T-helper 2 cell treated with Interferon-gamma antibody and Interleukin-4, amounts not matched to agents 100 ng/mL and 5 ng/mL, for 36 hours (primary cell): ENCODE measurements around the gene ADAMTS12. TPM values are rescaled to one million over a fixed set of nuclear protein-coding genes. Genes with fewer than 3 reads are reported as not detected.

Source experiments
- intact Hi-C: fragments of 100-400 bp; cut with micrococcal nuclease; formaldehyde crosslinking; loops from one replicate; pipeline ENCODE4 v1.15.1; 2023
- total RNA-seq: library from RNA; stranded (reverse); gene quantifications from 2 replicates; pipeline ENCODE4 v1.2.3, GENCODE V29; 2022

ADAMTS12 gene
- total RNA-seq, 1 donor from 2014 or later = not detected

DNA sequence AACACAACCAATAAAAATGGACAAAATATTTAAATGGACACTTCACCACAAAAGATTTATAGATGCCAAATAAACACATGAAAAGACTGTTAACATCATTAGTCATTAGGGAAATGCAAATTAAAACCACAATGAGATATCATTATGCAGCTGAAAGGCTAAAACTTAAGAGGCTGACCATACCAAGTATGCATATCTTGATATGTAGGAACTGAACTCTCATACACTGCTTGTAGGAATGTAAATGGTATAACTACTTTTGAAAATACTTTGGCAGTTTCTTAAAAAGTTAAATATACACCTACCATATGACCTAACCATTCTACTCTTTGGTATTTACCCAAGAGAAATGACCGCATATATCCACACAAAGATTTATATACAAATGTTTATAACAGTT, 13.6 kb upstream of the ADAMTS12 start:
- intact Hi-C loops = no loop called here

DNA sequence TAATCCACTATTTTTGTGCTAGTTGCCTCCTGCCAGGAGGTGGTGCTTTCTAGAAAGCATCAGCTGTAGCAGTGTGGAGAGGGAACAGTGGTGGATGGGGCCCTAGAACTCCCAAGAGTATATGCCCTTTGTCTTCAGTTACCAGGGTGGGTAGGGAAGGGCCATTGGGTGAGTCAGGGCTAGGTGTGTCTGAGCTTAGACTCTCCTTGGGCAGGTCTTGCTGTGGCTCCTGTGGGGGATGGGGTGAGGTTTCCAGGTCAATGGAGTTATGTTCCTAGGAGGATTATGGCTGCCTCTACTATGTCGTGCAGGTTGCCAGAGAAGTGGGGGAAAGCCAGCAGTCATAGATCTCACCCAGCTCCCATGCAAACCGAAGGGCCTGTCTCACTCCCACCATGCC, 11.3 kb upstream of the ADAMTS12 start:
- intact Hi-C loops = no loop called here

DNA sequence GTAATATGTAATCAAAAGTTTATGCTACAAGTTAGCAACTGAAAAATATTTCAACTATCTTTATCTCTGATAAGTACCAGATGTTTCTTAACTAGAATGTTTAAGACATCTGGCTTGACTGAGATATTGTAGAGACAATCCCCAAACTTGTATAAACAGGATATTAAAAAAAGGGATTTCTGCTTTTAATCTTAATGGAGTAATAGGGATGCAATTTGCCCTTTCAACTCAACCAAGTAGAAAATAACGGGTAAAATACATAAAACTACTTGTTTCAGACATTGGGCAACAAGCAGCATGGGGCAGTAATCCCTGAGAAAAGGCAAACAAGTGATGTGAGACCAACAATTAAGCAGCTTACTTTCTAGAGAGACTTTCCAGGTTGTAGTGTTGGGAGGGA, 9.4 kb upstream of the ADAMTS12 start:
- intact Hi-C loops = no loop called here

DNA sequence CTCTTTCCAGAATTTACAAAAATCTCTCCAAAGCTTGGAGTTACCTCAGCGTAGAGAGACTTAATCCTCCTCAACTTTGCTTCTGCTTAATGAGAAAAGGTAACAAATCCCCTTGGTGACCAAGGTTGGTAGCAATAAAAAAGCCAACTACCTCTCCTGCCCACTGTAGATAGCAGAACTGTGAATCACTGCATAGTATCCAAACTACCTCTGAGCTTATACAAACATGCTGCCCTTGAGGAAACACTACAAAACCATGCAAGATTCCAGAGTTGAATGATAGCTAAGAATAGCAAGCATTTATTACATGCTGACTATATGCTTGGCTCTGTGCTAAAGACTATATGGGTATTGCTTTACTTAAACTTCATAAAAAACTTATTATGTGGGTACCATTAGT, 2.8 kb upstream of the ADAMTS12 start:
- intact Hi-C loops = no loop called here

DNA sequence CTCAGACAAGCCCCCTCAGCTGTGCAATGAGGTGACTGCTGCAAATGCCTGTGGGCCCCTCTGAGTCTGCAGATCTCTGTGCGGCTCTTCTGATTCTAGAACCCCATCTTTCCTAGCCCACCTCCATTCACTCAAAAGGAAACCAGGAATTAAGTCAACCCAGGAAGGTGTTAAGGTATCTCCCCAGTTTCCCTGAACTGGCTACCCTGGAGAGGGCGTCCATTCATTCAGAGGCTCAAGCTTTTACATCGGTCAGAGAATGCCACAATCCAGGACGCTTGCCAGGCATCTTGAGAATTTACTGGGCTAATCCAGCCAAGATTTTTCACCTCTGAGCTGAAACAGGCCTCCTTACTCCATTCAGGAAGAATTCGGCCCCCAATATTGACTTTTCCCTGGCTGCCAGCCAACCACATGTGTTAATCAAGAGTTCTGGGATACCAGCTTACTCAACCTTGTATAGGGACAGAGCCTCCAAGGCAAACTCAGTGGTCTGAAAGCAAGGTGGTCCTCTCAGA, 889 bp upstream of the ADAMTS12 start:
- intact Hi-C loops = no loop called here

DNA sequence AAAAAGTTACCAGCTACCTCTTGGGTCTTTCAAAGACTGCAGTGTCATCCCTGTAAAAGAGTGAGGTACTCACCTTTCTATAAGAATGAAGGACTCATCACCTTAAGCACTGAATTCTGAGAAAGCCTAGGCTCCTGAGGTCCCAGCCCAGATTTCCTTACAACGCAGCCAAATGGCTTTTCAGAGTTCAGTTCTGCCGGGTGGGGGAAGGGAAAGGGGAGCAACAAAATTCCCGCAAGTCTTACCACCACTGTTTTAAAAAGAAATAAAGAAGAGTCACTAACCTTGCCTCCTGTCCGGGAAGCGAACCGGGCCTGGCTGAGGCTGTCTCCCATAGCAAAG, 373 bp downstream of the ADAMTS12 start:
- intact Hi-C loops = no loop called here

DNA sequence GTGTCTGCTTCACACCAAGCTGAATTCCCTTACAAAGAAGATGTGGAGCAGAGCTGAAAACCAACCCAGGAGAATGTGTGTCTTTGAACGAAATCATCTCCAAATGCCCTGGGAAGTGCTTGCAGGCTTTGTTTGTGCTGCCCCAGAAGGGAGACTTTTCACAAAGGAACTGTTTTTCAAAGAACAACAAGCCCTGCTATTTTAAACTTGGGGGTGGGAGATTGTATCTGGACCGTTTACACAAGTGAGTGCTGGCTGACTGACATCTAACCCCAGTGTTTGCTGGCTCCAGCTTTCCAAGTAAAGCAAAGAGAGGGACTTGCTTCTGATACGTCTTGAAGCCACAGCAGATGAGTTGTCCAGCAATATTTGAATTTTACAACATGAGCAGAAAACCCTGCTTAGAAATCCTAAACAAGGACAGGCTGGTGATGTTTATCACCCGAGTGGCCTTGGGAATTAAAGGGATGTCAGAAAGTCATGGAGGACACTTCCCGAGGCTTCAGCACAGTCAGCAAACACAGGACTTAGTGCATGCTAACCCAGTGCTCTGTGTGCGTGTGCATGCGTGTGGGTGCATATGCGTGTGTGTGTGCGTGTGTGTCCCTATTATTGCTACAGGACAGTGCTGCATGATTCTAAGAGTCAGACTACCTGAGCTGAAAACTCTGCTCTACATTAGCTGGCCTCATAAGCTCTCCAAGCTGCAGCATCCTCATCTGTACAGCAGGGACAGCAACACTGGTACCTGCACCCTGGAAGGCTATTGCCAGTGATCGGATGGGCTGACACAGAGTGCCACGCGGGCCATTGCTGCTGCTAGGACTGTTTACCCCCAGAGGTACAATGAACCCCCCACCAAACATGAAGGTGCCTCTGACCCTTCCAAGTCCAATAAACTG, 1.4 kb downstream of the ADAMTS12 start:
- intact Hi-C loops = no loop called here

DNA sequence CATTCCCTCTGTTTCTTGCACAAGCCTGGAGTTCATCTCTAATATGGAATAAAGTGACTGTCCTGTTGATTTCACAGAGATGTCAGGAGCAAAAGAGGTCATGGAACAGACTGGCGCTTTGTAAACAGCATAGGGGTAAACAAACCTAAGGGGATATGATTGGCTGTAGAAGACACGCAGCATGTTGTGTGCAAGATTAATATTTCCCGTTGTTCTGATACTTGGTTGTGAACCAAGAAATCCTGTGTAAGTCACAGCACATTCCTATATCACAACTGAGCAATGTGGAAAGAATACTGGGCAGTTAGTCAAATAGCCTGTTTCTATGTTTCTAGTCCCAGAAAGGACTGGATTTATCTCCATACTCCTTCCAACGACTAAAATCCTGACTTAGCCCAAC, 3.2 kb downstream of the ADAMTS12 start:
- intact Hi-C loops = no loop called here

DNA sequence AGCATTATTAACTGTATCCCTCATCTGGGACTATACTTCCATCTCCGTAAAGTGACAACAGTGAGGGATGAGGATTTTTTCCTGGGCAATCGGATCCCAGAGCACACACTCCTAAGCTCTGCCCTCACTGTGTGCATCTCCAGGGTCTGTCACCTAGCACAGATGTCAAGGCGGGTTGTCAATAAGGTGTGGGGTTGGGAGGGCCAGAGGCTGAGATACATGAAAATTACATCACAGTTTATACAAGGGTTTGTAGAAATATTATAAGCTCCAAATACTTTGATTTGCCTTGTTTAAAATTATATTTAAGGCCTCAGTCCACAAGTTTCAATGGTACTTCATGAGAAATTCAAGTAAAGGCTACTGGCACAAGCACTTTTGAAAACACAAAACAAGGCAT, 4.5 kb downstream of the ADAMTS12 start:
- intact Hi-C loops = no loop called here

DNA sequence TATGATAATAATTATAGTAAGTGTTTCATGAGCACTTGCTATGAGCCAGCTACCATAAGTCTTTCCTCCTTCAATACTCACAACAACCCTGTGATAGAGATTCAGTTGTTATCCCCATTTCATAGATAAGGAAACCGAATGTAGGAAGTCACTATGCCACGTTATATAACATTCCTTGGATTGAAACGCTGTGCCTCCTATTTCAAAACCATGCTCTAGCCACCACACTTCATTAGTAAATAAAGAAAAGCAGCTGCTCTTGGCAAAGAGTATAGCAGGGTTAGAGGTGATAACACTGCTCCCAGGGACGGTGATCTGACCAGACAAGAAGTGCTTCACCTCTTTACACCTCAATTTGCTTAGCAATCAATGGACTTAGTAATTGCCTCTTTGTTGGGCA, 5.5 kb downstream of the ADAMTS12 start:
- intact Hi-C loops = no loop called here

DNA sequence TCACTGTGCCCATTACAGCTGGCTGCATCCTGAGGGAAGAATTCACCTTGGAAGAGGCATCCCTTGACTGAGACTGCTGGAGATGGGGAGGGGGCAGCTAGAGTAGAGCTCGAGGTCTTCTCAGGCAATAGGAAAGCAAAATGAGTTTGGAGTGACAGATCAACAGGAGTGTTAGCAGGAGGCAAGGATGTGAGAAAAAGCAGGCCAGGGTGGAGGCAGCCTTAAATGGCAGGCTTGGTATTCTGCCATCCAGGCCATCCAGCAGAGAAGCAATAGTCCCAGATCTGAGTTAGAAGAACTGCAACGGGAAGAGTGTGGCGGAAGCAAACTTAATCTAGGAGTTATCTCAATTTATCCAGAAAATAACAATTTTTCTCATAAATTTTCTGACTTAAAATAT, 6.1 kb downstream of the ADAMTS12 start:
- intact Hi-C loops = no loop called here

DNA sequence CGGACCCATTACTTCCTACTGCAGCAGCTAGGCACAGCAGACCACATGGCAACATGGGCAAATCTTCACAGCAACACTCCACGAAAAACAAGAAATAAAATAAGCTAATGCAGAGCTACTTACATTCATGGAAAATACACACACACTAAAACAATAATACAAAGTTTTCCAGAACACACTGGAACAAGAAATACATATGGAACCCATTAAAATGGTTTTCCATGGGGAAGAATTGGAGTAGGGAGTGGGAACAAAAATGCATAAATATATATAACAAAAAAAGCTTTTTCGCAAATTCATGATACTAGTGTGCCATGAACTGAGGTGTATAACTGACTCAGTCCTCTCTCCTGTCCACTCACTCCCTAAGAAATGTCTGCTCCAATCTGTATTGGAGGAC, 8.3 kb downstream of the ADAMTS12 start:
- intact Hi-C loops = no loop called here

DNA sequence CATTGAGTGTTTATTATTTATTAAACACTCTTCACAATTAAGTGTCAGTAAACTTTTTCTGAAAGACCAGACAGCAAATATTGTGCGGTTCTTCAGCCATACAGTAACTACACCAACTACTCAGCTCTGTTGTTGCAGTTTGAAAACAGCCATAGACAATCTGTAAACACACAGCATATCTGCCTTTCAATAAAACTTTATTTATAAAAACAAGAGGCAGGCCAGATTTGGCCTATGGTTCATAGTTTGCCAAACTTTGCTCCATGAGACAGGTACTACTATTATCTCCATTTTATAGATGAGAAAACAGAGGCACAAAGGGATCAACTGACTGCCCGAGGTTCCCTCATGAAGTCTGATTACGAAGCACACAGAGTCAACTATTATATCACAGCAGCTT, 11.5 kb downstream of the ADAMTS12 start:
- intact Hi-C loops = no loop called here

DNA sequence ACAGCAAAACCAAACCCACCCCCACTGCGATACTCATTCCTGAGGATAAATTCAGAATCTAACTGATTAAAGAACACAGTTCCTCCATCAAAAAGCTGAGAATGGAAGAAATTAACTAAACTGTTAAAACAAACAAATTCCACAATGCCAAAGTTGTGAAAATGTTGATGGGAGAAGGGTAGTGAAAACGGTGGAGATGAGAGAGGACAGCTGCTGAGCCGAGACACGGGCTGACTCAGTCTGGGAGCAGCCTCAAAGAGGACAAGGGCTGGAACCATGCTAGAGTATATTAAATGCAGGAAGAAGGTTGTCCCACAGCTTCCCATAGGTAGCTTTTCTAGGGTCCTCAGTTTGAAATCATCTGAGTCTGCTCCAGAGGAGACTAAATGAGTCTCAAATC, 14.3 kb downstream of the ADAMTS12 start:
- intact Hi-C loops = no loop called here

DNA sequence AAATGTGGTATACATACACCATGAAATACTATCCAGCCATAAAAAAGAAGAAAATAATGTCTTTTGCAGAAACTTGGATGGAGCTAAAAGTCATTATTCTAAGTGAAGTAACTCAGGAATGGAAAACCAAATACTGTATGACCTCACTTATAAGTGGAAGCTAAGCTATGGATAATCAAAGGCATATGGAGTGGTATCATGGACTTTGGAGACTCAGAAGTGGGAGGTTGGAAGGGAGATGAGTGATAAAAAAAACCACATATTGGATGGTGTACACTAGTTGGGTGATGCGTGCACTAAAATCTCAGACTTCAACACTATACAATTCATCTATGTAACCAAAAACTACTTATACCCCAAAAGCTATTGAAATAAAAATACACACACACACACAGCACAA, 24.5 kb downstream of the ADAMTS12 start:
- intact Hi-C loops = no loop called here

DNA sequence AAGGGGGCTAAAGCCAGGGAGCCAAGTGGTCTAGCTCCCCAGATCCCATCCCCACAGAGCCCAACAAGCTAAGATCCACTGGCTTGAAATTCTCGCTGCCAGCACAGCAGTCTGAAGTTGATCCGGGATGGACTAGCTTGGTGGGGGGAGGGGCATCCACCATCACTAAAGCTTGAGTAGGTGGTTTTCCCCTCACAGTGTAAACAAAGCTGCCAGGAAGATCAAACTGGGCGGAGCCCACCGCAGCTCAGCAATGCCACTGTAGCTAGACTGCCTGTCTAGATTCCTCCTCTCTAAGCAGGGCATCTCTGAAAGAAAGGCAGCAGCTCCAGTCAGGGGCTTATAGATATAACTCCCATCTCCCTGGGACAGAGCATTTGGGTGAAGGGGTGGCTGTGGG, 32.6 kb downstream of the ADAMTS12 start:
- intact Hi-C loops = loop anchor here (10.0 kb wide), 2 partner anchors 76 to 414 kb away; partner anchors contain the start of genes RXFP3 and TARS1

DNA sequence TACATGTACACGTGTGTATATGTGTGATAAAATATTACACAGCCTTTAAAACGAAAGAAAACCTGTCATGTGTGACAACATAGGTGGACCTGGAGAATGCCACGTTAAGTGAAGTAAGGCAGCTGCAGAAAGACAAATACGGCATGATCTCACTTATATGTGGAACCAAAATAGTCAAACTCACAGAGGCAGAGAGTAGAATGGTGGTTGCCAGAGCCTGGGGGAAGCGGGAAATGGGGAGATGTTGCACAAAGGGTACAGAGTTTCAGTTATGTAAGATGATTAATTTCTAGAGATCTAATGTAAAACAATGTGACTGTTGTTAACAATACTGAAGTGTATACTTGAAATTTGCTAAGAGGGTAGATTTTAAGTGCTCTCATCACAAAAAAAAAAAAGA, 34.8 kb downstream of the ADAMTS12 start:
- intact Hi-C loops = loop anchor here (10.0 kb wide), 2 partner anchors 78 to 412 kb away; partner anchors contain the start of genes RXFP3 and TARS1

DNA sequence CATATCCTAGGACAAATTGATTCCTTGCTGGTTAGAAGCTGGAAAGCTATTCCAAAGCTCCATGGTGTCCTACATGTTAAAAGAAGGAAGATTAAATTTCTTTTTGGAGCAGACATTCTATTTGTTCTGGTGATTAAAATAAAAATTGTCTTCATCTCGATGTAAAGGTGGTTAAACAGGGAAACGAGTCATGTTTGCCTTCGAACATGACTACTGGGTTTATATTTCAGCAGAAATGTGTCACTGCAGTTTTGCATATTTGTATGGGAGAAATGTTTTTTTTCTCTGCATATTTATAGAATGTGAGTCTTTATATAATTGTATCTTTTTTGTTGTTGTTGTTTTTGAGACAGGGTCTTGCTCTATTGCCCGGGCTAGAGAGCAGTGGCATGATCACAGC, 36.4 kb downstream of the ADAMTS12 start:
- intact Hi-C loops = loop anchor here (10.0 kb wide), 2 partner anchors 79 to 411 kb away; partner anchors contain the start of genes RXFP3 and TARS1

DNA sequence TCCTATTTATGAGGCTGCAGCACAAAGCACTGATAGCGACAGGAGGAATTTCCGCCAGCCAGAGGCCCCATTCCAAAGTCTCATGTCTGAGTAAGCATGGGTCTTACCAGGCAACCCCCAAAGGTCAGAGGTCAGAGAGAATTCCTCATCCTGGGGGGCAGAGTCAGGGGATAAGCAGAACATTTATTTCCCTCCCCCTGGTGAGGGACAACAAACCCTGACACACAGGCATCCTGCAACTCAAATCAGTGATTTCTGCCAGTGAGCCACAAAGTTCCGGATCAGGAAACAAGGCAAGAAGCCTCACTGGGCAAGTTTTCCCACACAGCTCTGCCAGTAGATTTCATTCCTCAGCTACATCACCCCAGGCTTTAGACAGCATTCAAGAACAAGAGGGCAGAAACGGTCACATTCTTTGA, 37.0 kb downstream of the ADAMTS12 start:
- intact Hi-C loops = loop anchor here (10.0 kb wide), 2 partner anchors 80 to 410 kb away; partner anchors contain the start of genes RXFP3 and TARS1

DNA sequence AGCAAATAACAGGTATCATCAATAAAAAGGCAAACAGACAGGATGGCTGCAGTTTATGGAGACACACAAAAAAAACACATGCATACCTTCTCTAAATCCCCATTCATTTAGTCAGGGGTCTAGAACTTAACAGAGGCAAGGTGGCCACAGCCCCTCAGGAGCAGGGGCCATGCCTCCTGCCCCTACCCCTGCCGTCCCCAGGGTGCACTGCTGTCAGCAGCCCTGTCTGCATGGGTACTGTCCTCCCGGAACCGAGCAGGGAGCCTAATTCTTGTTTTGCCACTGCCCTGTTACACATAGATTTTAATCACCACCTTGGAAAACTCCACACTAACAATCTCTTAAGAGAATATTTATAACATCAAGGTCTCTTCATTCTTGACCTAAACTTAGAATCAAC, 39.0 kb downstream of the ADAMTS12 start:
- intact Hi-C loops = loop anchor here (10.0 kb wide), 2 partner anchors 82 to 408 kb away; partner anchors contain the start of genes RXFP3 and TARS1

DNA sequence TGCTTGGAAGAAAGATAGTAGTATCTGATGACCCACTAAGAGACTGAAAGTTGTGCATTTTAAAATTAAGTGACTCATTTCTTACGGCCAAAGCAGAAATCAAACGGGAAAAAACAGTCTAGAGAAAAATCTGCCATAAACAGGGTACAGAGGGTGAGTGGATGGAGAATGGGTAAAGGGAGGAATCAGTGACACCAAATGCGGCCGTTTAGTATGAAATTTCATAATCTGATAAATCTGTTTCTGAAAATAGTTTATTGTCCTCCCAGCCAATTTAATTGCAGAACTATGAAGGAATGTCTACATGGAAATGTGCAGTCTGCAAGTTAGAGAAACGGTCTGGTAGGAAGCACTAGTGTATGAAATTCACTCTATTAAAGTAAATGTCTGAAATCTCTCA, 39.5 kb downstream of the ADAMTS12 start:
- intact Hi-C loops = loop anchor here (10.0 kb wide), 2 partner anchors 82 to 408 kb away; partner anchors contain the start of genes RXFP3 and TARS1

DNA sequence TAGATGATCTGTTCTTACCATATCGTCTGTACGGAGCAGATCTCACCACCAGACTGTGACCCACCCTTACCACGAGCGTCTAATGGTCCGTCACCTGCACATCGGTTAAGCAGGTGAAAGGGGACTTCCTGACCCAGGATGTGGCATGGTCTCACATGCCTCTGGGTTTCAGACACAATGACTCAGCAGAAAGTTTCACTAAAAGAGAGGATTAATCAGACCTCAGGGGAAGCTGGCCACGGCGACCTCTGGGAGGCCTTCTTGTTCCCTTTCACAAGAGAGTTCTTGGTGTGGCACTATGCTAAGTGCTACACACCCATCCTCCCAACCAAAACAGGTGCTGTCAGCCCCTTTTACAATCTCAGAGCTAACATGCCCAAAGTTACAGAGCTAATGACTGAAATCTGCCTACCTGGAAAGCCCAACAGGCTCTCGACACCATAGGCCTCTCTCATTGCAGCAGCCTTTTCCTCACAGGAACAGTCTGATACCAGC, 41.6 kb downstream of the ADAMTS12 start:
- intact Hi-C loops = loop anchor here (10.0 kb wide), 2 partner anchors 85 to 405 kb away; partner anchors contain the start of genes RXFP3 and TARS1
